ENCODE data around the gene FAM20C.
"Not testable (repeated sequence)": the region's sequence is repeated elsewhere in the genome, so short reads cannot be mapped to it uniquely, and the experiment has no call there.

Gene FAM20C

GRCh38 chr7:293681-294439, 101.5 kb downstream of the FAM20C start:
- no peak for DNase-seq (ENCODE audit: low read depth)

- DNase-seq (ENCODE audit: low read depth) = no peak
Measured at GRCh38 chr7:294440-295154, 102.2 kb downstream of the FAM20C start.

- no peak for DNase-seq (ENCODE audit: low read depth)
Measured at GRCh38 chr7:295155-296154, 103.1 kb downstream of the FAM20C start.

GRCh38 chr7:296373-296945, 104.1 kb downstream of the FAM20C start:
- DNase-seq (ENCODE audit: low read depth) = no peak

- DNase-seq (ENCODE audit: low read depth) = not testable (repeated sequence)
Measured at GRCh38 chr7:297141-297540, 104.8 kb downstream of the FAM20C start.

GRCh38 chr7:297611-298374, 105.4 kb downstream of the FAM20C start:
- DNase-seq (ENCODE audit: low read depth) = no peak

GRCh38 chr7:298375-298702, 106.0 kb downstream of the FAM20C start:
- no peak for DNase-seq (ENCODE audit: low read depth)

- DNase-seq (ENCODE audit: low read depth) = no peak
Measured at GRCh38 chr7:298743-299142, 106.4 kb downstream of the FAM20C start.

GRCh38 chr7:299169-299568, 106.8 kb downstream of the FAM20C start:
- DNase-seq (ENCODE audit: low read depth) = no peak

GRCh38 chr7:299628-300027, 107.3 kb downstream of the FAM20C start:
- no peak for DNase-seq (ENCODE audit: low read depth)

GRCh38 chr7:300048-300447, 107.7 kb downstream of the FAM20C start:
- DNase-seq (ENCODE audit: low read depth) = no peak

- no peak for DNase-seq (ENCODE audit: low read depth)
Measured at GRCh38 chr7:300546-301290, 108.3 kb downstream of the FAM20C start.

GRCh38 chr7:301291-302053, 109.1 kb downstream of the FAM20C start:
- no peak for DNase-seq (ENCODE audit: low read depth)

- DNase-seq (ENCODE audit: low read depth) = no peak
Measured at GRCh38 chr7:302054-302992, 110.0 kb downstream of the FAM20C start.

GRCh38 chr7:303425-303824, 111.1 kb downstream of the FAM20C start:
- no peak for DNase-seq (ENCODE audit: low read depth)

GRCh38 chr7:303884-304573, 111.7 kb downstream of the FAM20C start:
- DNase-seq (ENCODE audit: low read depth) = no peak

- DNase-seq (ENCODE audit: low read depth) = no peak
Measured at GRCh38 chr7:304574-305409, 112.4 kb downstream of the FAM20C start.
